ENCODE data around the gene KCNT2. TPM values are rescaled to one million over a fixed set of nuclear protein-coding genes. Genes with fewer than 3 reads are reported as not detected.

KCNT2 gene
- total RNA-seq, 1 experiment from 2014 or later = not detected

- H3K79me2 ChIP-seq (ENCODE audit: insufficient read depth, low read length) = no peaks in the 10 kb centered on the region
- CTCF ChIA-PET = no interaction called here
- TF ChIP-seq POLR2AphosphoS5 (IDR thresholded peaks at IDR 0.05; ENCODE audit: low read depth, low read length) = no peak
- no peak for TF ChIP-seq POLR2A (IDR thresholded peaks at IDR 0.05; ENCODE audit: borderline replicate concordance, extremely low read depth, insufficient read depth, insufficient read length)
- TF ChIP-seq, protein P1, sequence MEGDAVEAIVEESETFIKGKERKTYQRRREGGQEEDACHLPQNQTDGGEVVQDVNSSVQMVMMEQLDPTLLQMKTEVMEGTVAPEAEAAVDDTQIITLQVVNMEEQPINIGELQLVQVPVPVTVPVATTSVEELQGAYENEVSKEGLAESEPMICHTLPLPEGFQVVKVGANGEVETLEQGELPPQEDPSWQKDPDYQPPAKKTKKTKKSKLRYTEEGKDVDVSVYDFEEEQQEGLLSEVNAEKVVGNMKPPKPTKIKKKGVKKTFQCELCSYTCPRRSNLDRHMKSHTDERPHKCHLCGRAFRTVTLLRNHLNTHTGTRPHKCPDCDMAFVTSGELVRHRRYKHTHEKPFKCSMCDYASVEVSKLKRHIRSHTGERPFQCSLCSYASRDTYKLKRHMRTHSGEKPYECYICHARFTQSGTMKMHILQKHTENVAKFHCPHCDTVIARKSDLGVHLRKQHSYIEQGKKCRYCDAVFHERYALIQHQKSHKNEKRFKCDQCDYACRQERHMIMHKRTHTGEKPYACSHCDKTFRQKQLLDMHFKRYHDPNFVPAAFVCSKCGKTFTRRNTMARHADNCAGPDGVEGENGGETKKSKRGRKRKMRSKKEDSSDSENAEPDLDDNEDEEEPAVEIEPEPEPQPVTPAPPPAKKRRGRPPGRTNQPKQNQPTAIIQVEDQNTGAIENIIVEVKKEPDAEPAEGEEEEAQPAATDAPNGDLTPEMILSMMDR (IDR thresholded peaks at IDR 0.05 in 2 of 3, conservative IDR thresholded peaks at IDR 0.05 in 1 of 3; ENCODE audit: borderline replicate concordance in 1 of 3, insufficient read depth in 1 of 3, low read depth in 2 of 3, low read length in 2 of 3) = no peak
- TF ChIP-seq YY1 (IDR thresholded peaks at IDR 0.05; ENCODE audit: extremely low read depth, insufficient replicate concordance, low read depth, low read length) = no peak
- TF ChIP-seq, protein P2, sequence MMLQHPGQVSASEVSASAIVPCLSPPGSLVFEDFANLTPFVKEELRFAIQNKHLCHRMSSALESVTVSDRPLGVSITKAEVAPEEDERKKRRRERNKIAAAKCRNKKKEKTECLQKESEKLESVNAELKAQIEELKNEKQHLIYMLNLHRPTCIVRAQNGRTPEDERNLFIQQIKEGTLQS (IDR thresholded peaks at IDR 0.05) = no peak
- no peak for TF ChIP-seq ZBTB33 (IDR thresholded peaks at IDR 0.05; ENCODE audit: extremely low read depth, insufficient replicate concordance, low read length)
- no peak for TF ChIP-seq ZNF274 (IDR thresholded peaks at IDR 0.05; ENCODE audit: low read depth, low read length)
- no peak for TF ChIP-seq SIN3A (IDR thresholded peaks at IDR 0.05; ENCODE audit: low read depth)
- no peak for TF ChIP-seq EZH2 (IDR thresholded peaks at IDR 0.05)
- no peak for TF ChIP-seq FOSL1 (IDR thresholded peaks at IDR 0.05; ENCODE audit: low read depth)
- TF ChIP-seq ZFX (IDR thresholded peaks at IDR 0.05) = no peak
- TF ChIP-seq ELF1 (IDR thresholded peaks at IDR 0.05; ENCODE audit: borderline replicate concordance, low read depth) = no peak
- TF ChIP-seq SP1 (IDR thresholded peaks at IDR 0.05; ENCODE audit: low read depth) = no peak
- TF ChIP-seq JUND (IDR thresholded peaks at IDR 0.05) = no peak
- TF ChIP-seq MAX (IDR thresholded peaks at IDR 0.05) = no peak
- TF ChIP-seq TCF7L2 (IDR thresholded peaks at IDR 0.05; ENCODE audit: borderline replicate concordance, extremely low read depth, insufficient read depth, insufficient read length) = no peak
- TF ChIP-seq, protein P3, sequence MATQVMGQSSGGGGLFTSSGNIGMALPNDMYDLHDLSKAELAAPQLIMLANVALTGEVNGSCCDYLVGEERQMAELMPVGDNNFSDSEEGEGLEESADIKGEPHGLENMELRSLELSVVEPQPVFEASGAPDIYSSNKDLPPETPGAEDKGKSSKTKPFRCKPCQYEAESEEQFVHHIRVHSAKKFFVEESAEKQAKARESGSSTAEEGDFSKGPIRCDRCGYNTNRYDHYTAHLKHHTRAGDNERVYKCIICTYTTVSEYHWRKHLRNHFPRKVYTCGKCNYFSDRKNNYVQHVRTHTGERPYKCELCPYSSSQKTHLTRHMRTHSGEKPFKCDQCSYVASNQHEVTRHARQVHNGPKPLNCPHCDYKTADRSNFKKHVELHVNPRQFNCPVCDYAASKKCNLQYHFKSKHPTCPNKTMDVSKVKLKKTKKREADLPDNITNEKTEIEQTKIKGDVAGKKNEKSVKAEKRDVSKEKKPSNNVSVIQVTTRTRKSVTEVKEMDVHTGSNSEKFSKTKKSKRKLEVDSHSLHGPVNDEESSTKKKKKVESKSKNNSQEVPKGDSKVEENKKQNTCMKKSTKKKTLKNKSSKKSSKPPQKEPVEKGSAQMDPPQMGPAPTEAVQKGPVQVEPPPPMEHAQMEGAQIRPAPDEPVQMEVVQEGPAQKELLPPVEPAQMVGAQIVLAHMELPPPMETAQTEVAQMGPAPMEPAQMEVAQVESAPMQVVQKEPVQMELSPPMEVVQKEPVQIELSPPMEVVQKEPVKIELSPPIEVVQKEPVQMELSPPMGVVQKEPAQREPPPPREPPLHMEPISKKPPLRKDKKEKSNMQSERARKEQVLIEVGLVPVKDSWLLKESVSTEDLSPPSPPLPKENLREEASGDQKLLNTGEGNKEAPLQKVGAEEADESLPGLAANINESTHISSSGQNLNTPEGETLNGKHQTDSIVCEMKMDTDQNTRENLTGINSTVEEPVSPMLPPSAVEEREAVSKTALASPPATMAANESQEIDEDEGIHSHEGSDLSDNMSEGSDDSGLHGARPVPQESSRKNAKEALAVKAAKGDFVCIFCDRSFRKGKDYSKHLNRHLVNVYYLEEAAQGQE (IDR thresholded peaks at IDR 0.05; ENCODE audit: low read depth) = no peak
- no peak for TF ChIP-seq SRF (IDR thresholded peaks at IDR 0.05; ENCODE audit: low read depth)
- TF ChIP-seq CBX3 (IDR thresholded peaks at IDR 0.05; ENCODE audit: low read depth) = no peak
- TF ChIP-seq EZH2phosphoT487 (IDR thresholded peaks at IDR 0.05; ENCODE audit: borderline replicate concordance) = no peak
- POLR2A ChIA-PET = no interaction called here
- no peaks in the 10 kb centered on the region for H3K36me3 ChIP-seq (ENCODE audit: control insufficient read depth in 1 of 2, insufficient read depth in 2 of 2, low read length in 2 of 2)
- H3K27me3 ChIP-seq (ENCODE audit: insufficient read depth, low read length) = no peaks in the 10 kb centered on the region
- intact Hi-C loops (cut with micrococcal nuclease) = no loop called here
- ATAC-seq (no peak), DNase-seq (ENCODE audit: low read depth, low spot score) (no peak)
- no peak overlapping the region for H3K4me2 ChIP-seq (ENCODE audit: low read length)
- H3K9me3 ChIP-seq (ENCODE audit: control insufficient read depth in 1 of 2, insufficient read depth in 1 of 2, low read depth in 1 of 2, low read length in 2 of 2) = no peaks in the 10 kb centered on the region
- no peak overlapping the region for H3K27ac ChIP-seq (ENCODE audit: low read depth, low read length)
- H3K4me1 ChIP-seq (ENCODE audit: control insufficient read depth in 1 of 2, insufficient read depth in 2 of 2, low read length in 2 of 2) = no peaks in the 10 kb centered on the region
- no peak overlapping the region for H3K4me3 ChIP-seq (replicated peaks in 1 of 2; ENCODE audit: low read depth in 1 of 2, low read length in 2 of 2)
- no TSS peak for BruUV-seq (replicated peaks)
- H3K9me2 ChIP-seq (ENCODE audit: insufficient read depth) = no peaks in the 10 kb centered on the region
- no peak overlapping the region for H3K9ac ChIP-seq (ENCODE audit: low read length)
- no peak overlapping the region for H2AFZ ChIP-seq (ENCODE audit: low read depth, low read length, poor library complexity, severe bottlenecking)
- RAD21 ChIA-PET (ENCODE audit: low non-redundant PET in 1 of 2, low total read pairs in 2 of 2, uncharacterized antibody in 2 of 2, unreplicated experiment in 2 of 2) = no interaction called here
- no peaks in the 10 kb centered on the region for H4K20me1 ChIP-seq (ENCODE audit: insufficient read depth)
These were observed 110.4 kb downstream of the KCNT2 start for GRCh38 chr1:196497817-196498216.

Measured in HCT116 (cell line).